ENCODE measurements around the gene CAMKK1. TPM values are rescaled to one million over a fixed set of nuclear protein-coding genes. Genes with fewer than 3 reads are reported as not detected.

CAMKK1 gene
- polyA plus RNA-seq, 1 of the 3 experiments (the other 2 are of a cell fraction) = 6.8 TPM

- TF ChIP-seq CTCF (IDR thresholded peaks at IDR 0.05) = no peak
Observed at GRCh38 chr17:3922765-3923164, 29.9 kb upstream of the CAMKK1 start (continued).

- H3K4me1 ChIP-seq (ENCODE audit: control insufficient read depth in 1 of 2, insufficient read depth in 2 of 2, low read depth in 1 of 2, low read length in 1 of 2) = peaks cover 0 to 15% of the 10 kb centered on the region in 2 experiments; a peak in 1 of 4 replicates
- no peaks in the 10 kb centered on the region for H3K36me3 ChIP-seq (replicated peaks in 1 of 2; ENCODE audit: control insufficient read depth in 1 of 2, insufficient read depth in 2 of 2, low read length in 1 of 2)
- H3K4me2 ChIP-seq = no peak overlapping the region
- no peak overlapping the region for H3K9ac ChIP-seq
- no peaks in the 10 kb centered on the region for H3F3A ChIP-seq (replicated peaks; ENCODE audit: insufficient read depth)
- H4K20me1 ChIP-seq (ENCODE audit: insufficient read depth) = no peaks in the 10 kb centered on the region
- H3K9me2 ChIP-seq = no peaks in the 10 kb centered on the region
- H2AFZ ChIP-seq (ENCODE audit: low read depth) = no peak overlapping the region
- no peak overlapping the region for H3K4me3 ChIP-seq (ENCODE audit: low read depth in 2 of 2, low read length in 1 of 2)
- DNase-seq = no peak
- H3K79me2 ChIP-seq (ENCODE audit: insufficient read depth) = no peaks in the 10 kb centered on the region
- H3K27me3 ChIP-seq (ENCODE audit: insufficient read depth) = no peaks in the 10 kb centered on the region
- WGBS (ENCODE audit: low lambda C conversion rate) = 87% methylated on average over 4 of the region's 27 CpGs
- TF ChIP-seq MEF2A (IDR thresholded peaks at IDR 0.05; ENCODE audit: borderline replicate concordance, low read depth) = no peak
- TF ChIP-seq ZBTB33 (IDR thresholded peaks at IDR 0.05; ENCODE audit: borderline replicate concordance, low read depth) = no peak
- no peak for TF ChIP-seq SIN3A (IDR thresholded peaks at IDR 0.05; ENCODE audit: borderline replicate concordance, low read depth, low read length)
- TF ChIP-seq FOSL2 (IDR thresholded peaks at IDR 0.05; ENCODE audit: borderline replicate concordance, low read depth) = no peak
- TF ChIP-seq EZH2phosphoT487 (IDR thresholded peaks at IDR 0.05; ENCODE audit: borderline replicate concordance, low read depth) = no peak
- TF ChIP-seq FOXJ3 (CRISPR knock-in tag; IDR thresholded peaks at IDR 0.05) = no peak
- TF ChIP-seq GABPA (IDR thresholded peaks at IDR 0.05; ENCODE audit: low read depth) = no peak
- no peak overlapping the region for H3K27ac ChIP-seq (ENCODE audit: low read depth in 2 of 2, low read length in 1 of 2)
- ChIA-PET CTCF (interaction anchor here (0.7 to 7.7 kb wide), 5 partner anchors 8 to 184 kb away, joined by 3 to 54 read pairs (median 3); no protein-coding TSS in a partner anchor), POLR2A (no interaction called here)
- H3K9me3 ChIP-seq = no peaks in the 10 kb centered on the region
Observed at GRCh38 chr17:3921502-3922319, 28.9 kb upstream of the CAMKK1 start.

- Histone ChIP-seq H3K27me3 (ENCODE audit: insufficient read depth) (no peaks in the 10 kb centered on the region), H3K79me2 (ENCODE audit: insufficient read depth) (no peaks in the 10 kb centered on the region), H3K4me3 (ENCODE audit: low read depth in 2 of 2, low read length in 1 of 2) (no peak overlapping the region), H3K9me3 (no peaks in the 10 kb centered on the region), H2AFZ (ENCODE audit: low read depth) (no peak overlapping the region), H3K4me1 (ENCODE audit: control insufficient read depth in 1 of 2, insufficient read depth in 2 of 2, low read depth in 1 of 2, low read length in 1 of 2) (peaks cover 0 to 15% of the 10 kb centered on the region in 2 experiments; a peak in 1 of 4 replicates), H3K9ac (no peak overlapping the region), H3K4me2 (no peak overlapping the region), H3K9me2 (no peaks in the 10 kb centered on the region), H4K20me1 (ENCODE audit: insufficient read depth) (no peaks in the 10 kb centered on the region), H3K36me3 (replicated peaks in 1 of 2; ENCODE audit: control insufficient read depth in 1 of 2, insufficient read depth in 2 of 2, low read length in 1 of 2) (no peaks in the 10 kb centered on the region), H3F3A (replicated peaks; ENCODE audit: insufficient read depth) (no peaks in the 10 kb centered on the region), H3K27ac (ENCODE audit: low read depth in 2 of 2, low read length in 1 of 2) (no peak overlapping the region)
- whole genome bisulfite sequencing (ENCODE audit: low lambda C conversion rate) = 94% methylated on average over 16 of the region's 16 CpGs
- no peak for DNase-seq
- TF ChIP-seq CTCF (IDR thresholded peaks at IDR 0.05) (no peak), CHD2 (IDR thresholded peaks at IDR 0.05; ENCODE audit: low read length, partially characterized antibody) (no peak), IRF3 (IDR thresholded peaks at IDR 0.05; ENCODE audit: low read depth, low read length) (no peak), EZH2phosphoT487 (IDR thresholded peaks at IDR 0.05; ENCODE audit: borderline replicate concordance, low read depth) (no peak)
- ChIA-PET CTCF (interaction anchor here (0.7 to 0.9 kb wide), 2 partner anchors 17 to 183 kb away, joined by 3 read pairs; no protein-coding TSS in a partner anchor), POLR2A (no interaction called here)
Observed at GRCh38 chr17:3921006-3921405, 28.2 kb upstream of the CAMKK1 start.
